ENCODE data around the gene CTIF.
"Not testable (repeated sequence)": the region's sequence is repeated elsewhere in the genome, so short reads cannot be mapped to it uniquely, and the experiment has no call there.

The CTIF gene

GRCh38 chr18:48868468-48869466 lies 329.9 kb downstream of the CTIF start:
- no peak for DNase-seq (ENCODE audit: low spot score)

GRCh38 chr18:48869591-48869990 lies 330.8 kb downstream of the CTIF start:
- no peak for DNase-seq (ENCODE audit: low spot score)

GRCh38 chr18:48870926-48871325 lies 332.1 kb downstream of the CTIF start:
- not testable (repeated sequence) for DNase-seq (ENCODE audit: low spot score)

GRCh38 chr18:48871391-48872166 lies 332.7 kb downstream of the CTIF start:
- no peak for DNase-seq (ENCODE audit: low spot score)

- no peak for DNase-seq (ENCODE audit: low spot score)
Measured at GRCh38 chr18:48872234-48873145, 333.7 kb downstream of the CTIF start.

GRCh38 chr18:48874233-48874632 lies 335.4 kb downstream of the CTIF start:
- no peak for DNase-seq (ENCODE audit: low spot score)

GRCh38 chr18:48874701-48875162 lies 335.9 kb downstream of the CTIF start:
- no peak for DNase-seq (ENCODE audit: low spot score)

GRCh38 chr18:48875314-48875941 lies 336.6 kb downstream of the CTIF start:
- no peak for DNase-seq (ENCODE audit: low spot score)

GRCh38 chr18:48875942-48876511 lies 337.2 kb downstream of the CTIF start:
- DNase-seq (ENCODE audit: low spot score): no peak

- DNase-seq (ENCODE audit: low spot score): no peak
Measured at GRCh38 chr18:48876590-48876989, 337.8 kb downstream of the CTIF start.

- no peak for DNase-seq (ENCODE audit: low spot score)
Measured at GRCh38 chr18:48877941-48878340, 339.1 kb downstream of the CTIF start.

- no peak for DNase-seq (ENCODE audit: low spot score)
Measured at GRCh38 chr18:48878471-48878870, 339.6 kb downstream of the CTIF start.

- DNase-seq (ENCODE audit: low spot score): no peak
Measured at GRCh38 chr18:48879008-48879431, 340.2 kb downstream of the CTIF start.

GRCh38 chr18:48880931-48881330 lies 342.1 kb downstream of the CTIF start:
- DNase-seq (ENCODE audit: low spot score): no peak

- no peak for DNase-seq (ENCODE audit: low spot score)
Measured at GRCh38 chr18:48882379-48882778, 343.5 kb downstream of the CTIF start.

GRCh38 chr18:48884306-48884705 lies 345.5 kb downstream of the CTIF start:
- DNase-seq (ENCODE audit: low spot score): no peak

GRCh38 chr18:48884771-48885170 lies 345.9 kb downstream of the CTIF start:
- DNase-seq (ENCODE audit: low spot score): no peak

GRCh38 chr18:48885266-48885923 lies 346.6 kb downstream of the CTIF start:
- no peak for DNase-seq (ENCODE audit: low spot score)

- no peak for DNase-seq (ENCODE audit: low spot score)
Measured at GRCh38 chr18:48885924-48886400, 347.1 kb downstream of the CTIF start.

All from hematopoietic multipotent progenitor cell treated with erythropoietin and hydrocortisone succinate and interleukin-3 and kit ligand, for 17 days (in vitro differentiated cells).